M059J (cell line): Measurements from ENCODE around the gene CLCF1. TPM values are rescaled to one million over a fixed set of nuclear protein-coding genes. Genes with fewer than 3 reads are reported as not detected.

Experiments
- DNase-seq: peaks from one replicate; pipeline ENCODE4 v3.0.0-alpha.2; 2012; ENCODE audit warnings: low read depth
- total RNA-seq: library from RNA; depleted of rRNA; stranded (reverse); fragments of >200 nt; shearing (Covaris generic); gene quantifications from 2 replicates; pipeline ENCODE4 v1.2.3, GENCODE V29; 2014

The CLCF1 gene
- total RNA-seq, 1 experiment from 2014 or later: 22.6 TPM

DNA sequence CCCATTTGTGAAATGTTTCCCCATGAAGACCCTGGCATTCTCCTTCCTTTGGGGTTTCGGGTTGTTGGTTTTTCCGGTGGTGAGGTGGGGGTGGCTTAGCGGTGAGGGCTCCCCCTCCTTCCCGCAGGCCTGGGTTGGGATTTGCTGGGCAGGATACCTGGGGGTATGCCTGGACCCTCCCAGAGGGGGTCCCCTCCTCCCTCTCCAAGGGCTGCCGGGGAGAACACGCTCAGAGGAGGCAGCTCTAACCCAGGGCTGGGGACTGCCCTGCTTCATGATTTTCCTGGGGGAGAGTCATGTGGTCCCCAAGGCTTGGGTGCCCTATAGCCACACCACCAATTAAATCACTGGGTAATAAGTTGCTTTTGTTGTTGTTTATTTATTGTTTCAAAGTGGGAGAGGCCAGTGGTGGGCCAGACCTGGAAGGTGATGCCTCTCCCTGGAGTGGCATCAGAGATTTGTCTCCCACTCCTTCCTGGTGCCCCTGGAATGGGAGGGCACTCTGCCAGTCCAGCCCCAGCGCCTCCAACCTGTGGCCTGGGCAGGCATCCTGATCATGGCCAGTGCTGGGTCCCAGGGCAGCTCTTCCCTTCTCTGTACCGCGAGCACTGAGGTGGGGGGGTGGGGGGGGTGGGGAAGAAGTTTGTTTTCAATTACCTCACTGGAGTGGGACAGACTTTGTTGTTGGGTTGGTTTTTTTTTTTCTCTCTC is 1.3 kb upstream of the CLCF1 start:
- DNase-seq: peak; percentile 80

DNA sequence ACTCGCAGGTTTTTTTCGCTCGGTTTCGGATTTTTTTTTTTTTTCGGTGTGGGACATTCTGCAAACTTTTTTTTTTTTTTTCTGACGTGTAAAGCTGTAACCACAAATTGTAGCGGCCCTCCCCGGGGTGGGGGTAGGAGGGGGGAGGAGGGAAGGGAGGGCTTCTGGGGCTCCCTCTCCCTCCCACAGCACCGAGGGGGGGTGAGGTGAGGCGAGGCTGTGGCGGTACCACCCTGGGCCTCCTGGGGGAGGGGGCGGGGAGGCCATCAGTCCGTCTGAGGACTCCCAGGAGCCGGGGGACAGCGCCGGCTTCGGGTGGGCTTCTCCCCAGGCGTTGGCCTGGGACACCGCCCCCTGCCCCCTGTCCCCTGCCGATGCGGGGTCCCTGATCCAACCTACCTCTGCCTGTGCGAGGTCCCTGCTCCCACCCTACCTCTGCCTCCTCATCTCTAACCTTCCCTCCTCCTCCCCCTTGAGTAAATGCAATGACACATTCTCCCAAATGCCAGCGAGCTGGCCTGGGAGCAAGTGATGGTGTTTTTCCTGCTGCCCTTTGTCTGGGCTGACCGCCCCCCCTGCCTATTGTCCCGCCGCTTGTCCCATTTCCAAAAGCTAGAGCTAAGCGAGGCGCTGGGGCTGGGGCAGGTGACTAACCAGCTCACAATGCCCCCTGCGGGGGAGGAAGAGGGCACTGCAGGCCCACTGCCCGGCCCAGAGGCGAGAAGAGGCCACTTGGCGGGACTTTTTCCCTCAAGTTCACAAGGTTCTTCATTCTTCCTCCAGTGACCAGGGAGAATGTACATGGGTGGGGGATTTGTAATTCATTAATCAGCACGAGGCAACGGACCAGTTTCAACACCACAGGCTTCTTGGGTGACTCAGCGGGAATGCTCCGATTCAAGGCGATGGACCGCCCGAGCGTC is 511 bp upstream of the CLCF1 start:
- DNase-seq: peak; percentile 99

DNA sequence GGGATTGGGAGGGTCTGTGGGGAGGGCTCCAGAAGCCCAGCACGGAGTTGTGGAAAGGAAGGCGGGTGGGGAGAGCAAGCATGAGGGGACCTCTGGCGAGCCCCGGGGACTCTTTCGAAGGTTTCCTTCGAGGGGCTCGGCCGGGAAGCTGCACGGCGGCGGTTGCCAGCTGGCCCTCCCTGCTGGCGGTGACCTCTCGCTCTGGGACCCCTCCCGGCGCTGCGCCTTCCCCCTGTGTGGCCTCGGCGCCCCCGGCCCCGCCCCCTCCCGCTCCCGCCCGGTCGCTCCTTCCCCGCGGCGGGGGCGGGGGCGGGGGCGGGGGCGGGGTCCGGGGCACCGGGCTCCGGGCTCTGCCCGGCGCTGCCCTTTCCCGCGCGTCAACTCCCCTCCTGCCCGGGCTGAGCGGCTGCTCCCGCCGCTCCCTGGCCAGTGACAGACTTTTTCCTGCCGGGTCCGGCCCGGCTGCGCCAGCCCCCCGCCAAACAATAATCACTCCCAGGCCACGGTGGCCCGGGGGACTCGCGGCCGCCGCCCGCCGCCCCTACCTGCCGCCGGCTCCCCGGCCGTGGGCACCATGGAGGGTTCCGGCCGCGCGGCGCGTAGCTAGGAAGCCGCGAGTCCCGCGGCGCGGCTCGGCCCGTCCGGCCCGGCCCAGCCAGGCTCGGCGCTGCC is 941 bp downstream of the CLCF1 start:
- DNase-seq: no peak

DNA sequence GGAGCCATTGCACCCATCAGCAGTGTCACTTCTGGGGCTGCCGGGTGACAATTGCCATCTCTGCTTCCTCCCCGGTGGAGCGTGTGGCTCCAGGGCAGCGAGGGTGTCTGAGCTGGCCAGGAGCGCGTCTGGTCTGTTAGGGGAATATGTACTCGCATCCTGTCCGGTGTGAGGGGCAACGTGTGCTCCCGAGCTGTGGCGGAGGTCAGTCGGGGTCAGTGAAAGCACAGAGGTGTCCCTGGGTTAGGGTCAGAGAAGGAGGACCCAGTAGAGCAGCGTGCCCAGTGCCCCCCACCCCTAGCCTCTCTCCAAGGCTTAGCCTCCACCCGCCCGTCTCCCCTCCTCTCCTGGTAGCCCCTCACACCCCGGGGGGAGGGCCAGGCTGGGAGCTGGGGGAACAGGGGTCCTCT is 1.5 kb downstream of the CLCF1 start:
- DNase-seq: no peak

DNA sequence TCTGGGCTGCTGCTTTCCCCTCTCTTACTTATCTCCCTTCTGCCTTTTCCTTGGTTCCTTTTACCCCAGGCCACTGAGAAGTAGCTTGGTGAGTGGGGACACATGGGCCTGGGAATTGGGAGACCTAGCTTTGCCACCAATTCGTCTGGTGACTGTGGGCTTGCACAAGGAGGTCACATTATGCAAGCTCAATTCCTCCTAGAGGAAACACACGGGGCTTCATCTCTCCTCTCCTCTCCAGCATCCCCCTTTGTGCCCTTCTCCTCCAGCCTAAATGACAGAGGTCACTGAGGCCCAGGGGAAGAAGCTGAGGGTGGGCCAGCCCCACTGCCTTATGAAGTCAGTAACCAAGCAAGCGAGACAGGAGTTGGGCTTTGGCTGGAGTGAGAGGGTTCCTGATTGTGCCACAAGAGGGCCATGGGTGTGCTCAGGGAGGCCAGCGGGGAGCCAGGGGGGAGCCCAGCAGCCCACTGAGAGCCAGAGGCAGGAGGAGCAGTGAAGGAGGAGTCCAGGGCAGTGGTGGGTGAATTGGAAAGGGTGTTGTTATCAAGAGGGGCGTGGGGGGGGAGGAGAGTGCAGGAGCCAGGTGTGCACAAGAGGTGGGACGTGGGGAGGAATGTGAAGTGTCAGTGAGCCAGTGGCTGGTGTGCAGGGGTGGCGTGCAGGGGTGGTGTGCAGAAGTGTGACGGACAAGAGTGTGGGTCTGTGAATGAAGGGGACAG is 2.0 kb downstream of the CLCF1 start:
- DNase-seq: peak; percentile 44

DNA sequence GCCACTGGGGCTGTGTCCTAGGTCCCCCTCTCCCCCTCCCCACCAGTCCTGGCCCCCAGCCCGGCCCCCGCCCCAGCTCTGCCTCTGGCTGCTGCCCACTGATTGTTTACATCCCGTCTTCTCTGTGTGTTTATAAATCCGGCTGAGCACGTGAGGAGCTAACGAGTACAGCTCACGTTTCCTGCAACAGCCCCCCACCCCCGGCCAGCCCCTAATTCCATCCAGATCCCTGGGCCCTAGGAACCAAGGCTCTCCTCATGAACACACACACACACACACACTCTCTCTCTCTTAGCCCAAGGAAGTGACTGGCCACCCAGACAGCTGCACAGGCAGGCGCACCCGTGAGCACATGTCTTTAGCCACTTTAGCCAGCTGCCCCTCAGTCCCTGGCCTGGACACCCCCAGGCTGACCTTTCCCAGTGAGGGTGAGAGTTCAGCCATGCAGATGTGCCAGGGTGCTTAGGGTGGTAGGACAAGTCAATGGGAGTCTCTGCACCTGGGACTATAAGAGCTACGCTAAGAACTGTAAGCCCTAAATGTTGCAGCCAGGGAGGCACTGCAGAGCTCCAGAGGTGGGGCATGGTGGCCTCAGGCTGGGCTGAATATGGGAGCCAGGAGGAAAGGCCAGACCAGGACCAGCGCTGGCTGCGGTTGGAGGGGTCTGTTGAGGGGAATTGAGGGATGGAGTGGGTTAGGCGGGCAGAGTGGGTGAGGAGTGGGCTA is 2.9 kb downstream of the CLCF1 start:
- no peak for DNase-seq

DNA sequence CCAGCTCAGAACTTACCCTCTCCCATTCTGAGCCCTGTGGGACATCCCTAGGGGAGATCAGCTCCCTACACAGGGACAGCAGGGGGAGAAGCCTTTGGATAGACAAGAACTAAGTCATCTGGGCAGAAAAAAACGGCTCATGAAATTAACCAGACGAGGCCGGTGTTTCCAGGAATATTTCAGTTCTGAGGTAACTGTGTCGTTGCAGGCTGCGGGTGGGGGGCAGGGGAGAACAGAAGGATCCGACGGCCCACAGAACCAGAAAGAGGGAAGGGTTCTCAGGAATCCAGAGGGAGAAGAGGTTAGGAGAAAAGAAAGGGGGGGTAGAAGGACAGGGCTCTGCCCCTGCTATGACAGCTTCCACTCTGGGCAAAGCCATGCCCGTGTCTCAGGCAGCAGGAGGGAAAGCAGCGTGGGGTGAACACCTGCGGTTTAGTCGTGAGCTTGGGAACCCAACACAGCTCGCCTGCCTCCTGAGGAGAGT is 3.6 kb downstream of the CLCF1 start:
- no peak for DNase-seq

DNA sequence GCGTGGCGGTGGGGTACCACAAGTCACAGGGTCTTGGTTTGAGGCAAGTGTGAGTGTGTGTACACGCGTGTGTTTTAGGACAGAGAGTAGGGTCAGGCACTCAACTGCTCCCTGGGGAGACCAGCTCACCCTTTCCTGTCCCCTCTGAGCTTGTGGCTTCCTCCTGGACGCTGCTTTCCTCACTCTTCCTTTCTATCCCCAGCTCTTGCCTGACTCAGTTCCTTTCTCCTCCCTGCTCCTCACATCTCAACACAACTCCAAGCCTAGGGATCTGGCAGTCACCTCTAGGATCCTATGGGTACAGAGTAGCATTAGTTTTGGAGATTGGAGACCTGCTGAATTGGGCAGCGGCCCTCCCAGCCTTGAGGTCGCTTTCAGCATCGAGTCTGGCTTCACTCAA is 4.1 kb downstream of the CLCF1 start:
- no peak for DNase-seq

DNA sequence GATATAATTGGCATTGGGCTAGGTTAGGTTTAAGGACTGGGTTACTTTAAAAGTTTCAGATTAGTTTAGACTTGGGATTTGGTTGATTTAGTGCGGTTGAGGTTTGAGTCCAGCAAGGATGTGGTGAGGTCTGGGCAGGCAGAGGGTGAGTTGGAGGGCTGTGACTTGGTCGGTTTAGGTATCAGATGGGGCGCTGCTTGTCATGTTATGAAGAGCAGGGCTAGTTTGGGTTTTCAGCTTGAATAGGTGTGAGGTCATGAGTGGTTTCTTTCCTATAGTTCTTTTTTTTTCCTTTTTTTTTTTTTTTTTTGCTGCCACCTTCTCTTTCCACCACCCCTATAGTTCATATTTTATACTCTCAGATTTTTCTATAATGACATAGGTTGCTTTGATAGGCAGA is 4.8 kb downstream of the CLCF1 start:
- no peak for DNase-seq

DNA sequence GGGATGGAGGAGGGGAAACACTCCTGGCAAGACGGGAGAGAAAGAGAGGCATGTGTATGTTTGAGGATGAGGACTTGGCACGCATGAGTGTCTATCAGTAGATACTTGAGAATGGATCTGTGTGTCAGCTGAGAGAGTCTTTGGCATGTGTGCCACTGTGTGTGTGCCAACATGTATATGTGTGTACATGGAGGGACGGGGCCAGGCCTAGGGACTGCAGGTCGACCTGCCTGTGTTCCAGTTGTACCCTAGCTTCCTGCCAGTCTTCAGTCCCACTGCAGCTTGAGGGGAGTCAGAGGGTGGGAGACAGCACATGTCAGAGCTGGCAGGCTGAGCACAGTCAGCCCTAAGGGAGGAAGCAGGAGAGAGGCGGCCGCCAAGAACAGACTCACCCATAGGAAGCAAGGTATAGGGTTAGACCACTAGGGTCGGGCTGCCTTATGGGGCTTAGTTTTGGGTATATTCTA is 5.6 kb downstream of the CLCF1 start:
- no peak for DNase-seq

DNA sequence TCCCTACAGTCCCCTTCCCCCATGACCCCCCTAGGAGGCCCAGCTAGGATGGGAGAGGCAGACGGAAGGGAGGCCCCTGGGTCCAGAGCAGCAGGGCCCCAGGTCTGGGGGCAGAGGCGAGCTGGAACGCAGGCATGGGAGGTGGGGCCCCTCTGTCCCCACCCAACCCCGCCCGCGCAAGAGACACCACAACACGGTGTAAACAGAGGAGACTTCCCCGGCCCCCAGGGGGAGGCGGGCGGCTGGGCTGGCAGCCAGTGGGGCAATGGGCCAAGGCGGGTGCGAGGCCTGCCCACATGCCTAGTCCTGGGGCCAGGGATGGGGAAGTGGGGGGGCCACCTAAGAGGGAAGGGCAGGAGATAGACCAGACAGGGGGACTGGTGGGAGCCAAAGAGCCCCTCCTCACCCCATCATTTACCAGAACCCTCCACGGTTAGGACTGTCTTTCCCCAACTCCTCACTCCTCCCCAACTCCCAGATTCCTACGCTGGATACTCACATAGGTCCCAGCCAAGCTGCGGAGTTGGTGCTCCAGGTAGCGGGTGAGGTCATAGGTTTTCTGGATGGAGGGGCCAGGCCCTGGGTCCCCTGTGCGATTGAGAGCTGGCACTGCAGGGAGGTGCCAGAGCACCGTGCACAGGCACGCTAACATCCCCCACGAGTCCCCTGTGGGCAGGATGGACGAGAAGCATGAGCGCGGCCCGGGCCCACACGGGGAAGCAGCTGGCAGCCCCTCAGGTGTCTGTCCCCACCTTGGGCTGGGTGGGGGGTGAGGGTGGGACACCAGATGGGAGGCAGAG is 6.2 kb downstream of the CLCF1 start:
- DNase-seq: no peak

DNA sequence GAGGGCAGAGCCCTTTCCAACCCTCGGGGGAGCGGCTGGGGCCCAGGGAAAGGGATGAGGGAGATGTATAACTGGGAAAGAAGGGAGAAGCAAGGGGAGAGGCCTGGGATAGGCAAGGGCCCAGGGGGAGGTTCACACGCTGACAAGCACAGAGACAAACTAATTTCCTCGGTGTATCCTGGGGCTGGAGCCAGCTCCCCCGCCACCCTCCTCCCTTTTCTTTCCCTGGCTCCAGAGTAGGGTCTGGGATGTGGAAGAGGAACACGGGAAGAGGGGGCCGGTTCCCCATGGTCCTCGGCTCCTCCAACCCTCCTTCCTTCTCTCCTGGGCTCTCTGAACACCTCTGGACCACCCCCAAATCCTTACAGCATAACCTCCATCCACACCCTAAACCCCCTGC is 6.9 kb downstream of the CLCF1 start:
- no peak for DNase-seq

DNA sequence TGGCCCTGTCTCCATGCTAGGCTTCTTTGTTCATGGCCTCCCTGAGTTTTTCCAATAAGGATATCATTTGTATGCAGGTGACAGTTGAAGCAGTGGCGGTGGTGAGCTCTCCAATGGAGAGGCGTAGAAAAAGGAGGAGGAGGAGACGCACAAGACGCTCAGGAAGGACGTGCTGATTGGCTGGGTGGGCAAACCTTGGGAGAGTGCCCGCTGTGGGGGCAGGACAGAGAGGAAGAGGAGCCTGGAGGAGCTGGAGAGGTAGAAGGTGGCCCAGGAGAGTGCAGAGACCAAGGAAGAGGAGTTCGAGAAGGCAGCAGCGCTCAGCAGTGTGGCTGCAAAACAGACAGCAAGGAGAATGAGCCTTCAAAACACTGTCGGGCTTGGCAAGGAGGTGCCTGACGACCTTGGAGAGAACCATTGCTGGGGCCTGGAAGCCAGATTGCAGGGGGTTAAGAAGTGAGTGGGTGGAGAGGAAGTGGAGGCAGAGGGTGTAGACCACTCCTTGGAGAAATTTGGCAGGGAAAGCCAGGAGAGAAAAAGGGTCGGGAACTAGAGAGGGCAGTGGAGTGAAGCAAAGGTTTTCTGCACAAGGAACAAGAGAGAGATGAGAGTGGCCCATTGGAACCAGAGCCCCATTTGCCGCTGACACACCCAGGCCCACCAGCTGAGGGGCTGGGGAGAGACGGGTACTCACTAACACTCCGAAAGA is 7.5 kb downstream of the CLCF1 start:
- DNase-seq: no peak

DNA sequence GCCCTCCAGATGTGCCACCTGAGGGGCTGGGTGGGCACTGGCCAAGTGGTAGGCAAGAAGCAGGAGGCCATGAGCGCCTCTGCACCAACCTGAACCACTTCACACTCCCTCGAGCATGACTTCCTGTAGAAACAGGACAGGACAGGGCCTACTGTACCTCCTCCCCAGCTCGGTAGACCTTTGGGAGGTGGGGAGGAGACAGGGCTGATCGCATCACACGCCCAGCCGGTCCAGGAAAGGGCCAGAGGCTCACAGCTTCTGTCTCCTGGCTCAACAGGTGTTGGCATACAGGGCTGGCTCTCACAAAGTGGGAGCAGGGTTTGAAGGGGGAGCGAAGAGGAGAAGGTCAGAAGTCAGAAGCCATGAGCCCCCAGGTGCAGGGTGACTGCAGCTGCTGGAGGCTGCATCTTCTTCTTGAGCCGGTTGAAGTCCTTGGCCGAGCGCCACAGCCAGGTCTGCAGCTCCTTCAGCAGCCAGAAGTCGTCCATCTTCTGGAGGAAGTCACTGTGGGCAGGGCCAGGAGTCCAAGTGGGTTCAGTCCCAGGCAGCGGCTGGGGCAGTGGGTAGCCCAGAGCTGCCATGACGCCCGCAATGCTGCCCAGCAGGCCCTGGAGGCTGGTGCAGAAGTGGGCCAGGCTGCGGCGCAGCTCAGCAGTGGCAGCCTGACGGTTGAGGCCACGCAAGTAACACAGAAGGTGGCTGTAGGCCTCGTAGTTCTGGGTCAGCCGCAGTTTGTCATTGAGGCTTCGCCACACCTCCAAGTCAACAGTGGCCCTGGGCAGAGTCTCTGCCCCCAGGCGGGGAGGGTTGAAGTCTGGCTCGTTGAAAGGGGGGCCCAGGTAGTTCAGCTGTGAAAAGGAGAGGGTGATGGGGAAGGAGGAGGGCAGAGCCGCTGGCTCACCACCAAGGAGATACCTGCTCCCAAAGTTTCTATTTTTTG is 8.3 kb downstream of the CLCF1 start:
- no peak for DNase-seq

DNA sequence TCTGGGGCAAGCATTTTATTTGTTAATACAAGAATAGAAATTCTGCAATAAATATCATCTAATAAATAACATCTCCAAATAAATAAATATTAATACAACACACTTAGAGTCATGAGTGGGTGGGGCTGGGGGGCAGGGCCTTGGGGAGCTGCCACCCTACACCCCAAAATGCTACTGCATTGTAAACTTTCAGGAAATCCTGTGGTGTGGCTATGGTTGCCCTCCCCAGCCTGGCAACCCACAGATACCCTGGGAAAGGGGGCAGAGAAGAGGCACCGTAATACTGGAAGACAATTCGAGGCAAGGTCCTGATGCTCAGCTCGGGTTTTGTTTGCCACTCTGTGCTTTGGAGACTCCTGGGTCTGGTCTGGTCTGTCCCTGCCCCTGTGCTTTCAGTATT is 9.2 kb downstream of the CLCF1 start:
- no peak for DNase-seq

DNA sequence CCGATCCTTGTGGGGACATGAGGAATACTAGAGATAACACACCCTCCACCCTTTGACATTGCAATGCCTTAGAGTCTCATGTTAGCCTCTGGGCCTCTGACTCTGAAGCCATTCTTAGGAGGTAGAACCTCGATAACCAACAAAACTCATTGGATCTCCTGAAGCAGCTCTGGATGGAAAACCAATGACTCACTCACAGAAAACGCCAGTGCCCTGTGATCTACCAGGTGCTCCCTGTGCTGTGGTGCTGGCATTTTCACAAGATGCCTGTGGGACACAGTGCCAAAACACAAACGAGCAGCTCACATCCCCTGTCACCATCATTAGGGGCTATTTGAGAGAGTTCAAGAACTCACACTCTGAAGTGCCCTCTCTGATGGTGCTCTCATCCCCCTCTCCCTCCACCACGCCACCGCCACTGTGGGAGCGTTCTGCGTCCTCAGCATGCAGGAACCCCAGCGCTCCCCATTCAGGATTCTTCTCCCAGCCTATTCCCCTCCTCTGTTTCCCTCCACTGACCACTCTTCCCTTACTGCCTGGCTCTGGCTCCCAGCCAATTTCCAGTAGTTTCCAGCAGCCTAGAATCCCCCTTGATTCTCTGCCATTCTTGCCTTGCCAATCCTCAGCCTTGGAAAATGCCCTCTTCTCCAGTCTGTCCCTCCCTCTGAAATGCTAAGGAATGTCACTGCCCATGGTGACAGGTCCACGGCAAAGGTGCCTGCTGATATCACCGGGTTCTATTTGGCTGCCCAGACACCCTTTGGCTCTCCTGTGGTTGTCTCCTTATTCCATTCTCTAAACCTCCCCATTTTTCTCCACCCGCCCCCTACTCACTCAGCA is 15.3 kb downstream of the CLCF1 start:
- peak; percentile 92 for DNase-seq

DNA sequence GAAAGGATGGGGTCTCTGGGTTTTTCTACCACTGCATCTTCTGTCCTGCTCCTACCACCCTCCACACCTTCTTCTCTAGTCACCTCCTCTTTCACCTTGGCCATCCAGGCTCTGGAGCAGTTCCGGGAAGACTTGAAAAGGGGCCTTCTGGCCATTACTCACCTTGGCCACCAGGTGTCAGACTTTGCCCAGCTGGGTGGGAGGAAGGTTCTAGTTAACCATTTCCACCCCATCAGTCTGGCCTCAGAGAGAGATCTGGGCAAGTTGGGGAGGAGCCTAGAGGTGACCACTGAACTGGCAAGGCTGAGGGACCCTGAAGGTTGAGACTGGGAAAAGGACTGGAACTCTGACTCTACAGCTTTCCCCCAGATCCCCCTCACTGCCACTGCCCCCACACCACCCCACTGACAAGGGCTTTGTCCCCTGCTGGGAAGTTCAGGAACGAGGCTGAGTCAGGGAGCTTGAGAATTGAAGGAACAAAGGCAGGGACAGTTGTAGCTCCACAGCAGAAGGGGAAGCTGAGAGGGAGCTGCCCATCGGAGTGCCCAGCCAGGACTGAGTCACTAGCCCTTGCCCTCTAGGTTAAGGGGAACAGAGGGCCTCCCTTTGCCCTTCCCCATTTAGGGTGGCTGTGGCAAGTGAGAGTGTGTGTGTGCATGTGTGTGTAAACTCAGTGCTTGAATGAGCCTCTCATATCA is 16.4 kb downstream of the CLCF1 start:
- DNase-seq: peak; percentile 82
